GM18517 (cell line): ENCODE results near the gene CPLANE1.

Experiments
- ATAC-seq: cut with Tn5 transposase; IDR thresholded peaks from one replicate; pipeline ENCODE4 v1.9.1; 2021; ENCODE audit warnings: mild to moderate bottlenecking, moderate library complexity; ENCODE audit not compliant: unreplicated experiment

CPLANE1 gene

DNA sequence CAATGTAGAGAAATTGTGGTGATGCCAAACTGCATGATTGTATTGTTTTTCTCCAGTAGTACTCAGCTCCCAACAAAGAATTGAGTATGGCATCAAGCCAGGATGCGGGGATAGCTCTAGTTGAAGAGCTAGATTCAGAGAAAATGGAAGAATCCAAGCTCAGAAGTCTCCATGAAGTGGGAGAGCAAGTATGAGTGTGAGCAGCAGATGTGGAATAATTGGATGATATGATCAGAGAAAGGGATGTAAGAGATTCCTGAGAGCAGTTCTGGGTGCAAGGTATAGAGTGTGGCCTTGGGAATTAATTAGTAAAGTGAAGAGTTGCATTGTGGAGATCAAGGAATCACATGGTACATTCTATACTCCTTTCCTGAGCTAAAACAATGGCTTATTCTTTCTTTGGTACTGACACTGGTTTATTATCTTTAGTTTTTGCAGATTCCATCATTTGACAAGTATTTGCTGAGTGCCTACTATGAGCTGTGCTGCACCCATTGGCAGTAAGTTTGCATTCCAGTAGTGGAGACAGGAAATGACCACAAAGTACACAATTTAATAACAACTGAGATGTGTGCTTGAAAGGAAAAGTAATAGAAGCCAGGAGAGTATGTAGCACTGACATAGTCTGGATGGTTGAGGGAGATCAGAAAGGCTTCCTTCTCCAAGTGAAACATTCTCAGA, 177.1 kb downstream of the CPLANE1 start:
- ATAC-seq = no peak

DNA sequence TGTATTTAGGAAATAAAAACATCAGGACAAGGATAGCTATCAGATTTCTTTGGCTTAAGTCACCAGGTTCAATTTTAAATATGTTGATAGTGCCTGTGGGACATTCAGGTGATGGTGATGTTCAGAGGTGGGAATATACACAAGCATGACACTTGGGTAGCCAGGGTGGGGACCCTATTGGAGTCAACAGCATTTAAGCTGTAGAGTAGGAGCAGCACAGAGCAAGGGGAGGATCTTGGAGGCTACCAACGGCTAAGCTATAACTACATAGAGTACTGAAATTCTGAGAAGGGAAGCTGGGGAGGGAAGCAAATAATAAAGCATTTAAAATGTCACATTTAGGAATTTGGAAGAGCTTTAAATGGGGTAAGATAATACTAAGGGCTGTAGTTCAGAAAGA, 177.7 kb downstream of the CPLANE1 start:
- no peak for ATAC-seq

DNA sequence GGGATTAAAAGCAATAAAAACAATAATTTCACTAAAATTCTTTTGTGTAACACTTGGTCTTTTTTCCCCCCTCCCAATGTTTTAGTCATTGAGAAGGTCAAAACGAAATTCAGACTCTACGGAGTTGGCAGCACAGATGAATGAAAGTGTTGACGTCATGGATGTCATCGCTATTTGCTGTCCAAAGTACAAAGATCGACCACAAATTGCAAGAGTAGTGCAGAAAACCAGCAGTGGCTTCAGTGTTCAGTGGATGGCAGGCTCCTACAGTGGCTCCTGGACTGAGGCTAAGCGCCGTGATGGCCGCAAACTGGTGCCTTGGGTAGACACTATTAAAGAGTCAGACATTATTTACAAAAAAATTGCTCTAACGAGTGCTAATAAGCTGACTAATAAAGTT, 184.7 kb downstream of the CPLANE1 start:
- no peak for ATAC-seq

DNA sequence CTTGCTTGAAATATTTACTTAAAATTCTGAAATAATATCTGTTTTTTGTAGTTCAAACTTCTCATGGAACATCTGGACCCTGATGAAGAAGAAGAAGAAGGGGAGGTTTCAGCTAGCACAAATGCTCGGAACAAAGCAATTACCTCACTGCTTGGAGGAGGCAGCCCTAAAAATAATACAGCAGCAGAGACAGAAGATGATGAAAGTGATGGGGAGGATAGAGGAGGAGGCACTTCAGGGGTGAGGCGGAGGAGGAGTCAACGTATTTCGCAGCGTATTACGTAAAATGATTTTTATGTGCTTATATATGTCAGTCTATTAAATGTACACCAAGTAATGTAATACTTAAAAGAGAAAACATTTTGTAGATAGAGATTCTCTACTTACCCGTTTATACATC, 185.4 kb downstream of the CPLANE1 start:
- no peak for ATAC-seq

DNA sequence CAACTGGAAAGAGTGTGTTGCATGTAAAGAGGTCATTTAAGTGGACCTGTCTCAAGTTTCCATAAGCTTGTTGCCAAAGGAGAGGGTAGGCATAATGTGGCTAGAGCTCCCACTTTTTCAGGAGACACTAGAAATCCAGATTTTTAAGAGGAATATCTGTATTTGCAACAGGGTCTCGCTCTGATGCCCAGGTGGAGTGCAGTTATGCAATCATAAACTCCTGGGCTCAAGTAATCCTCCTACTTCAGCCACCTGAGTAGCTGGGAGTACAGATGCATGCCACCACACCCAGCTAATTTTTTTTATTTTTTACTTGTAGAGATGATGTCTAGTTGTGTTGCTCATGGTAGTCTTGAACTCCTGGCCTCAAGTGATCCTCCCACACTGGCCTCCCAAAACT, 189.1 kb downstream of the CPLANE1 start:
- ATAC-seq = no peak

DNA sequence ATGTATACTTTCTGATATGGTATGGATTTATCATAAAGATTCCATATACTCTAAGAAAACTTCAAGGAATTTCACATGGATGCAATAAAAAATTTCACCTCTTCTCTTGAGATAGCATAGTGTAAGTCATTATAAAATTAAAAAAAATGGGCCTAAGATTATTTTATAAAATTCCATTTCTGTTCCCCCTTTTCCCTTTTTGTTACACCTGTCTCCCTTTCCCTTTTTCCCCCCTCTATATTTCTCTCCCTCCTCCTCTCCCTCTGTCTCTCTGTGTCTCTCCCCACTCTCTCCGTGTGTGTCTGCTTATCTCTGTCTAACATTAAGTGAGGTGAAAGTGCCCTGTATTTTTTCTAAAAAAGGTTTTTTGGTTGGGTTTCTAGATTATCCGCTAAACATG, 192.4 kb downstream of the CPLANE1 start:
- ATAC-seq = no peak
